NCI-H2171 treated with DMSO at 0.1 percent for 48 hours (cell line): ENCODE data around the gene HSD11B1L.
A peak's percentile ranks its signal among the peaks of the same experiment; 100 is the strongest.

Source experiments
- DNase-seq: peaks from one replicate; lab custom pipeline; 2025; lab: John Stamatoyannopoulos, UW

HSD11B1L gene

DNA sequence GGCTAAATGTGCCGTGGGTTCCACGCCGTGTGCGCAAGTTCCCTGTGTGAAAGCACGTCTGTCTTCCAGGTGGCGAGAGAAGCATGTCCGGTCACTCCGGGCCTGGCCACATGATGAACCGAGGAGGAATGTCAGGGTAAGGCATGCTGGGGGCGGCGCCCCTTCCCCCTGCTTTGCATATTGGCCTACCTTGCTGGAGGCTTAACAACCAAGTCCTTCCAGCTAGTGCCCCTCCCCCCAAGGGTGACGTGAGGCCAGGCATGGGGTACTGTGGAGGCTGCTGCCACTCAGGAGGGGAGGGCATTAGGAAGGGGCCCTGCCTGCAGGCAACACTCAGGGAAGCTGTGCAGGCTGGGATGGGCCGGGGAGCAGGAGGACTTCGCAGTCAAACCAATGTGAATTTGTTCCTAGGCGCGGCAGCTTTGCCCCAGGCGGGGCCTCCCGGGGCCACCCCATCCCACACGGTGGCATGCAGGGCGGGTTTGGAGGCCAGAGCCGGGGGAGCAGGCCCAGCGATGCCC lies 13.0 kb upstream of the HSD11B1L start:
- DNase-seq, result no peak

- no peak for DNase-seq
These were observed 11.6 kb upstream of the HSD11B1L start for GRCh38 chr19:5669212-5669611.

- no peak for DNase-seq
These were observed 9.2 kb upstream of the HSD11B1L start for GRCh38 chr19:5671600-5671999.

- DNase-seq, result no peak
These were observed 7.9 kb upstream of the HSD11B1L start for GRCh38 chr19:5672708-5673459.

DNA sequence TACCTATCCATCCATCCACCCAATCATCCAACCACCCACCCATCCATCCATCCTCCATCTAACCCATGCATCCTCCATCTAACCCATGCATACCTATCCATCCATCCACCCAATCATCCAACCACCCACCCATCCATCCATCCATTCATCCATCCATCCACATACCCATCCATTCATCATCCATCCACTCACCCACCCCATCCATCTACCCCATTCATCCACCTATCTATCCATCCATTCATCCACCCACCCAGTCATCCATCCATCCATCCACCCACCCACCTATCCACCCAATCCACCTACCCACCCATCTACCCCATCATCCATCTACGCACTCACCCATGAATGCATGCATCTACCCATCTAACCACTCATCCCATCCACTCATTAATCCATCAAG lies 7.1 kb upstream of the HSD11B1L start:
- no peak for DNase-seq

- peak; percentile 8 for DNase-seq
These were observed 6.1 kb upstream of the HSD11B1L start for GRCh38 chr19:5674714-5675113.

DNA sequence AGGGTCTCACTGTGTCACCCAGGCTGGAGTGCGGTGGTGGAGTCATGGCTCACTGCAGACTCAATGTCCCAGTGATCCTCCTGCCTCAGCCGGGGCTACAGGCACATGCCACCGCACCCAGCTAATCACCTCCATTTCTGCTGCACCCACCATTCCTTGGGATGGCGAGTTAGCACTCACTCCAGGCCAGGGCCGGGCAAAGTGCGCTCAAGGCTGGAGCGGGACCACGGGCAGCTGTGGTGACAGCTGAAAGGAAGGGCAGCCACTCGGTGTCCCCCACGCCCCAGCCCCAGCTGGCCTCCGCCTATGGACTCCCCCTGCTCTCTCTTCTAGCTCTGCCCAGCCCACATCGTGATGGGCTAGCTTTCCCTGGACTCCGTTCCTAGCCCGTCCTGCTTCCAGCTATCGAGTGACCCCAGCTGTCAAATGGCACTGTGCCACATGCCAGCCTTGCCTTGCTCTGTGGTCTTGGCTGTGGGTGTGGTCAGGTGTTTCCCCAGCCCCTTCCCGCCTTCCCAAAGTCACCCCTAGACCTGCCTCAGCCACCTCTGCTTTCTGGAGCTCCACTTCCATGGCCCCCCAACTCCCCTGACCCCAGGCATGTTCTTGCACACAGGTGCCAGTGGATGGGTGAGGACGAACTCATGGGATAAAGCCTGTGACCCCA lies 4.6 kb upstream of the HSD11B1L start:
- no peak for DNase-seq

GRCh38 chr19:5676772-5677105 lies 4.1 kb upstream of the HSD11B1L start:
- DNase-seq, result no peak

GRCh38 chr19:5677136-5677535 lies 3.7 kb upstream of the HSD11B1L start:
- DNase-seq, result no peak

GRCh38 chr19:5677580-5677979 lies 3.2 kb upstream of the HSD11B1L start:
- no peak for DNase-seq

GRCh38 chr19:5678071-5678718 lies 2.6 kb upstream of the HSD11B1L start:
- DNase-seq, result no peak

DNA sequence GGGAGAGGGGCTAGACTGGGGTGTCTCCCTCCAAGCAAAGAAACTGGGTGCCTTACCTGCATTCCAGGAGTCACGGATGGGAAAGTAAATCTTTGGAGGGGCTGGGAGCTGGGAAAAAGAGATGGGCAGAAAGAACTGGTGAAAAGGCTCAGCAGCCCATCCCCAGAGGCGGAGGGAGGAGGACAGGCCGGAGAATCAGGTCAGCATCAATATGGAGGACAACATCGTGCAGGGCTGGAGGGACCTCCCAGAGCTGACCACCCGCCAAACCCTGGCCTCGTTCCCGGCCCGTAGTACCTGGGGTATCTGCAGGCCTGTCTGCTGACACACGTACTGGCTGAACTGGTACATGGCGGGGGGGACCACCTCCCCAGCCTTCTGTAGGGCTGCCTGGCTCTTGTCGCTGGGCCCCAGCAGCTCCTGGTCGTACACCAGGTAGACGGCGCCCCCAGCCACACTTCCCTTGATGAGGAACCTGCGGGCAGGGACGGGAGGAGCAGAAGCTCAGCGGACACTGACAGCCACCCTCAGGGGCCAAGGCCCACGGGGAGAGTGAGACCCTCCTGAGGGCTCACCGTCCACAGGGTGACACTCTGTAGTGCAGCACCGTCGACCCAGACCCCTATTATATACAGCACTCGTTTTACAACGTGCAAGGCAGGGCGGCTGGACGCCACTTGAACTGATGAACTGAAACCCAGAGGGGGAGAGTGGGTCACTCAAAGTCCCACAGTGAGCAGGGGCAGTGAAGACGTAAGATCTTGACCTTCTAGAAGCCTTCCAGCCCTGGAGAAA lies 1.3 kb upstream of the HSD11B1L start:
- no peak for DNase-seq

DNA sequence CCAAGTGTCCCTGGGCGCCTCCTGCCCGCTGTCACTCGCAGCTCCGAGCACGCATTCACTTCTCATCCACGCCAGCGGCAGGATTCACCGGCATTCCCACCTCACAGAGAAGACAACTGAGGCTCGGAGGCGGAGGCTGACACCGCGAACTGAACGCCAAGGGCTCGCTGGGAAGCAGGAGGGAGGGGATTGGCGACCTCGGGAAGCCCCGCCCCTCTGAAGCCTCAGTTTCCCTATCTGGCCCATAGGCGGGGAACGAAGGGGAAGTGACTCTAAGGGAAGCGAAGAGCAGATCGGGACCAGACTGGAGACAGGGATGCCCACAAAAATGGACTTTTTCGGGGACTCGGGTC lies 767 bp upstream of the HSD11B1L start:
- no peak for DNase-seq

DNA sequence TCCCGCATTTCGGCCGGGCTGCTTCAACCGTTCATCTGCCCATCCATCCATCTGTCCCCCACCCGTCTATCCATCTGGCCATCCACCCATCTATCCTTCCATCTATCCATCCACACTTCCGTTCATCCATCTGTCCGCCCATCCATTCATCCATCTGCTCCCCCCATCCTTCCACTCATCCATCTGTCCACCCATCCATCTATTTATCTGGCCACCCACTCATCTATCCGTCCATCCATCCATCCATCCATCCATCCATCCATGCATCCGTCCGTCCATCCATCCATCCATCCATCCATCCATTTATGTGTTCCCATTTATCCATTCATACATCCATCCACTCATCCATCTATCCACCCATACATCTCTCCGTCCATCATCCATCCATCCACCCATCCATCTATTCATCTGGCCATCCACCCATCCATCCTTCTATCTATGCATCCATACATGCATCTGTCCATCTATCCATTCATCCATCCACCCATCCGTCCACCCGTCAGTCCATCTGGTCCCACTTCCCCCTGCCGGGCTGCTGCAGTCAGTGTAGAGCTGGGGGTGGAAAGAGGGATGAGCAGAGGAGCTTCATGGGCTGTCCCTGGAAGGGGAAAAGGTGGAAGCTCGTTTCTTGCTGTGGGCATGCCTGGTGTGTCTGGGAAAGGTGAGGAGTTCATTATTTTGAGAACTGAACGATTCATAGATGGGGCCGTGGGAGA lies 722 bp downstream of the HSD11B1L start:
- DNase-seq, result no peak

GRCh38 chr19:5682107-5682482 lies 1.3 kb downstream of the HSD11B1L start:
- DNase-seq, result no peak

- no peak for DNase-seq
These were observed 2.5 kb downstream of the HSD11B1L start for GRCh38 chr19:5683177-5683886.

DNA sequence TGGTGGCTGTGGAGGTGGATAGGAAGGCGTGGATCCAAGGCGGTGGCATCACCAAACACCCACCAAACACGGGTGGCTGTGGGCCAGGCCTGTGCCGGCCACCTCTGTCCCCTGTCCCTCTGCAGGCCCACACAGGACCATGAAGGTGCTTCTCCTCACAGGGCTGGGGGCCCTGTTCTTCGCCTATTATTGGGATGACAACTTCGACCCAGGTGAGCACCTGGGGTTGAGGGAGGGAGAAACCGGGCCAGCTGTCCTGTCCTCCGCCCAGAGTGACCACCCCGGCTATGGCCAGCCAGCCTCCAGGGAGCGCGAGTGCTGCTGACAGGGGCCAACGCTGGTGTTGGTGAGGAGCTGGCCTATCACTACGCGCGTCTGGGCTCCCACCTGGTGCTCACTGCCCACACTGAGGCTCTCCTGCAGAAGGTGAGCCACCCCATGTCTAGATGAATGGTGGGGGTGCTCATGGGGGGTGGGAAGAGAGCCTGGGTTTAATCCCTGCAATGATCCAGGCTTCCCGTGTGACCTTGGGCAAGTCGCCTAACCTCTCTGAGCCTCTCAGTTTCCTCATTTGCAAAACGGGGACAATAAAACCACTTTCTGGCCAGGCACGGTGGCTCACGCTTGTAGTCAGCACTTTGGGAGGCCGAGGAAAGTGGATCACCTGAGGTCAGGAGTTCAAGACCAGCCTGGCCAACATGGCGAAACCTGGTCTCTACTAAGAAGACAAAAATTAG lies 4.0 kb downstream of the HSD11B1L start:
- DNase-seq, result no peak

GRCh38 chr19:5686326-5686646 lies 5.5 kb downstream of the HSD11B1L start:
- no peak for DNase-seq

DNA sequence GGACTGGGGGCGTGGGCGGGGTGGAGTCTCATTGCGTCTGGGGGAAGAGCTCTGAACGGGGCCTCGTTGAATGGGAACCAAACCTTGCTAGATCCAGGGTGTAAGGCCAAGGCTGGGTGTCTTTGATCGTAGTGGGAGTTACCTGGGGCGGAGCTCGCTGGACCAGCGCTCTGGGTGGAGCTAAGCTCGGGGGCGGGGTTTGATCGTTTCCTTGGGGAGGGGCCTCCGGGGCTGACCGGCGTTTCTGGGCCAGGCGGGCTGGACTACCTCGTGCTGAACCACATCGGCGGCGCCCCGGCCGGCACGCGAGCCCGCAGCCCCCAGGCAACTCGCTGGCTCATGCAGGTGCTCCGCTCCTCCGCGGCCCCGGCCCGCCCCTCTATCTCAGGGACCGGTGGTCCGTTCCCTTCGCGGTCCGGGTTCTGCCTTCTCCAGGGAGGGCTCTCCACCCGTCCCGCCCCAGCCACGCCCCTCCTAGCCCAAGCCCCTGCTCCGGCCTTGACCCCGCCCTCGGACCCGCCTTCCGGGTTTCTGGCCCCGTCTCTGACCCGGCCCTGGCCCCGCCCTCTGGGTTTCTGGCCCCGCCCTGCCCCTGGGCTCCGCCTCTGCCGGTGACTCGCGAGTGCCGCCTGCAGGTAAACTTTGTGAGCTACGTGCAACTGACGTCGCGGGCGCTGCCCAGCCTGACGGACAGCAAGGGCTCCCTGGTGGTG lies 6.0 kb downstream of the HSD11B1L start:
- DNase-seq, result peak; percentile 89
